NCI-H2081 treated with DMSO at 0.1 percent for 48 hours (cell line): Measurements from ENCODE around the gene EMSY.

Experiments
- DNase-seq: peaks from one replicate; lab custom pipeline; 2025; lab: John Stamatoyannopoulos, UW

The EMSY gene

DNA sequence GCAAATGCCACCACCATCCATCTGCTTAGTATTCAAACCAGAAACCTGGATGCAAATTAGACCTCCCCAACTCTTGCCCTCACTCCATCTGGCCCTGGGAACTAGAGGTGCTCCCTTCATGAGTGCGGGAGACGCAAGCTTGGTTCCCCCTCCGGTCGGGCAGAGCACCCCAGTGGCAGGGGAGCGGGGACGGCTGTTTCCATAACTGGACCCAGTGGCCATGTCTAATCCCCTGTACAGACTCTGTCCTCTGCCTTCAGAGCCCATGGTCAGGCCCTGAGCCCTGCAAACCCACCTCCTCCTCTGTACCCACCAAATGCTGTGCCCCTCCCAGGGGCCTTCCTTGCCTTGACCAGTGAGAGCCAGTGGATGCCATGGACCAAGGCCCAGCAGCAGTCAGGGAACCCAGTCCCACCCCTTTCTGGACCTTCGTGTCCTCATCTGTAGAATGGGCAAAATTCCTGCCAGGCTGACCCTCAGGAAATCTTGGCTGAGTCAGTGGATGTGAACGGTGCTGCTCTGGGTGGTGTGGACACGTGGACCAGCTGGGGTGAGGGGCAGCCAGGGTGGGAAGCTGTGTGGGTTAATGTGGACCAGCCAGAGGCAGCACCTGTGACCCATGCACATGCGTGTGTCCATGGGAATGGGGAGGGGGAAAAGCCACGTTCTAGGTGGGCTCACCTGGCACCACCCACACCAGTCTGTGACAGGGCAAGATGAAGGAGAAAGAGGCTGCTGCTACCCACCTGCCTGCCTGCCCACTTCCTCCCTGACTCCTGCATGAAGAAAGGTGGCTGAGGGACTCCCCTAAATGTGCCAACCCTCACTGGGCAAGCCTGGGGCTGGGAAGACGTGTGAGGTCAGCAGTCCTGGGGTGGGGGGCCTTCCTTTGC, 153.0 kb downstream of the EMSY start:
- DNase-seq, result no peak

DNA sequence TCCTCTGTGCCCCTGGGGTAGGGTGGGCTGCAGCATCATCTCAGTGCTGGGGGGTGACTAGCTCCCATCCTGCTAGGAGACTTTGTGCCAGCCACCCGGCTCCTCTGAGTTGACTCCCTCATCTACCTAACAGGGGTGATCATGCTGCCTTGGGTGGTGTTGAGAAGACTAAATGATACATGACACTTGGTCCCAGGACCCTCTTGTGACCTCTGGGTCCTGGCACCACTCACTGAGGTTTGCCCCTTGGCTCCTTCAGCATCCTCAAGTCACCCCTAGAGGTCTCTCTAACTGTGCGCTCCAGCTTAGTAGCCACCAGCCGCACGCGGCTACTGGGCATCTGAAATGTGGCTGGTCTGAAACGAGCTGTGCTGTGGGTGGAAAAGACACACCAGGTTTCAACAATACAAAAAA, 153.6 kb downstream of the EMSY start:
- DNase-seq, result no peak

DNA sequence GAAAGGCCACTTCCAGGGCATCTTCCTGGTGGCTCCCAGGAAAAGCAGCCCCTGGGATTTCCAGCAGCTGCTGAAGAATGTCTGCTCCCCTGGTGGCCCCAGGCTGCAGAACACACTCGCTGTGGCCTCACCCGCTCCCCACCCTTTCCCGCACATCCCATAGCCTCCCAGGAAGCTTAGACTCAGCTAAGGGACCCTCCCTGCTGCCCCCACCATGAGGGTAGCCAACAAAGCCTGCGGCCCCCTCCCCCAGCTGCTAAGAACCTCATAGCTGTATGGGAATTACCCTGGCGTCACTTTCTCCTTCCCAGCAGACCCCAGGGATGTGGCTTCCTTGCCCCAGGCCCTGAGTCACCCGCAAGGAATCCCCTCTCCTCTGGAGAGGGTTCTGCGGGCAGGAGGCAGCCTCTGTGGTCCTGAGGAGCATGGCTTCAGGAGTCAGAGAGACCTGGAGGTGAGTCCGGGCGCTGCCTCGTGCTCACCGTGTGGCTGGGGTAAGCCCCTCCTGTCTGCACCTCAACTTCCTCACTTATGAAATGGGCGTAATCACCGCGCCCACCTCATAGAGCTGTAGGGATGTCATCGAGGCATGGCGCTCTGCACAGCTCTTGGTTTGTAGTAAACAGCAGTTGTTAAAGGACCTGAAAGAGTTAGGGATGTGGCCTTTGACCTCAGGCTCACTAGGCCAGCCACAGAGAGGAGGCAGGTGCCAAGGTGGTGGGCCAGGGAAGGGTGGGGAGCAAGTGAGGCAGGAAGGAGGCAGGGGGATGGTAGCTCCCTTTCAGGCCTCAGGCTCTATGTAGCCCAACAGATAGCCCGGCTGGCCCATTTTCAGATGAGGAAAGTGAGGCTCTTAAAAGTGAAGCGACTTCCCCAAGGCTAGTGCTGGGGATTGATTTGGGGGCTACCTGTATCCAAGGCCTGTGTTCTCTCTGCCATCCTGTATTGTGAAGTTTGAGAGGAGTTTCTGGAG, 154.5 kb downstream of the EMSY start:
- DNase-seq, result no peak

DNA sequence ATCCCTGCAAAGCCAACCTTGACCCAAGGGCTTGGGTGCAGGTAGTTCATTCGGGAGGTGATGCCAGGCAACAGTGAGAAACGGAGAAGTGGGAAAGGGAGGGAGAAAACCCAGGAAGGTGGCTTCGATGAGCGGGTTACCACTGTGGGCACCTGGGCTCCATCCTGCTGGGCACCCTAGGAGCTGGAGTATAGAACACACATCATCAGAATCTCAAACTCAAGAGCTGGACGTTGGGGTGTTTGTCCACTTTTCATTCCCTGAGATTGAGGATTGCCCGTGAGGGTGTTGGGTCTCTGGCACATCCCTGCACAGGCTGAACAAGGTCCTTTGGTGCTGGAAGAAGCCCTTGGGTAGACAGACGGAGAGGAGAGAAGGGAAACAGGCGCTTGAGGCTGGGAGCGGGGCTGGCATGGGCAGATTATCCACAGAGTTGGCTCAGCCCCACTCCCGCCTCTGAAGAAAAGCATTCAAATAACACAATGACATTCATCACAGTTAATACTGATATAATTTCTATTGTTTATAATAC, 155.4 kb downstream of the EMSY start:
- no peak for DNase-seq

DNA sequence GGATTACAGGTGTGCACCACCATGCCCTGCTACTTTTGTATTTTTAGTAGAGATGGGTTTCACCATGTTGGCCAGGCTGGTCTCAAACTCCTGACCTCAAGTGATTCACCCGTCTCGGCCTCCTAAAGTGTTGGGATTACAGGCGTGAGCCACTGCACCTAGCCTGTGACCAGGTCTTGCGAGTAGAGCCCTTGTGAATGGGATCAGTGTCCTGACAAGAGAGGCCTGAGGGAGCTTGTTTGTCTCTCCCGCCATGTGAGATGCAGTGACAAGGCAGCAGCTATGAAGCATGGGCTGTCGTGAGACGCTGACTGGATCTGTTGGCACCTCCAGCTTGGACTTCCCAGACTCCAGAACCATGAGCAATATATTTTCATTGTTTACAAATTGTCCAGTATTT, 156.5 kb downstream of the EMSY start:
- no peak for DNase-seq

DNA sequence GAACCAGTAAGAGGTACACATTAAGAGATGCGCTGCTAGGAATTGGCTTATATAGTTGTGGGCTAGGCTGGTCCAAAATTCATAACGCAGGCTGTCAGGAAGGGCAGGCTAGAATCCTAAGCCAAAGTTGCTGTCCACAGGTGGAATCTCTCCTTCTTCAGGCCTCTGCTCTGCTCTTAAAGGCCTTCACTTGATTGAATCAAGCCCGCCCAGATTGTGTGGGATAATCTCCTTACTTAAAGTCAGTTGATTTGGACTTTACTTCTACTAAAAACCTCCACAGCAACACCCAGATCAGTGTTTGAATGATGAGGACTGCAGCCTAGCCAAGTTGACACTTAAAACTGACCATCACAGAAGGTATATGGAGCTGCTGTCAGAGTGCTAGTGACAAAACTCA, 156.9 kb downstream of the EMSY start:
- no peak for DNase-seq

DNA sequence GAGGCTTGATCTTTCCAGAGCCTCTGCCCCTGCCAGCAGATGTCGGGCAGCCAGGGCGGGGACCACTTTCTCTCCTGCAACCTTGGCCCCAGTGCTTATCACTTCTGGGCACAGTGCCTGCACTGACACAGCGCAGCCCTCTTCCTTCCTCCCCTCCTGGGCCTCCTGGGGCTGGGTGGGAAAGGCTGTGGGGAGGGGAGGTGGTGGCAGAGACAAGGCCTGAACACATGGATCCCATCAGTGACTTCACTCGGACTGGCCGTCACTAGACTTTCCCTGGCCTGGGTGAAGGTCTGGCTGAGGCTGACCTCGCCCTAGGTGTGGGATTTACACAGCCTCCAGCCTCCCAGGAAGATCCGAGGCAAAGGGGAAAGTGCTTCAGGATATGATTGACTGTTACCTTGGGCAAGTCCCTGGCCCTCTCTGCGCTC, 157.6 kb downstream of the EMSY start:
- DNase-seq, result no peak
